ENCODE measurements around the gene FAXDC2.
"Not testable (repeated sequence)": the region's sequence is repeated elsewhere in the genome, so short reads cannot be mapped to it uniquely, and the experiment has no call there.

Gene FAXDC2

DNA sequence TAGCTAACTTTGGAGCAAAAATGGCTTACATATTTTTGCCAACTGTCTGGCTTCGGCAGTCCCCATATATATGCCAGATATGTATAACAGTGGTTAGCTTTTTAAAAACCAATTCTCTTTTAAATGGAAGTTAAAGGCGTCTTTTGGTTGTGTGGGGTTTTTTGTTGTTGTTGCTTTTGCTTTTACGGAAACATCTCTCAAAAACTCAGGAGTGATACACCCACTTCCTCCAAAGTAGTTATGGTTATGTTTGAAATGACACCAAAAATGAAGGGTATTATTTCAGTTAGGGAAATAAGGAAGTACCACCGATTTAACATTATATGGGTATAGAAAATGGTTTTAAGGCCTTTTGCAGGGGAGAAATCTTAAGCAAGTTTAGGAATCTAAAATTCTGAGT, 10.4 kb upstream of the FAXDC2 start:
- no peak for DNase-seq

DNA sequence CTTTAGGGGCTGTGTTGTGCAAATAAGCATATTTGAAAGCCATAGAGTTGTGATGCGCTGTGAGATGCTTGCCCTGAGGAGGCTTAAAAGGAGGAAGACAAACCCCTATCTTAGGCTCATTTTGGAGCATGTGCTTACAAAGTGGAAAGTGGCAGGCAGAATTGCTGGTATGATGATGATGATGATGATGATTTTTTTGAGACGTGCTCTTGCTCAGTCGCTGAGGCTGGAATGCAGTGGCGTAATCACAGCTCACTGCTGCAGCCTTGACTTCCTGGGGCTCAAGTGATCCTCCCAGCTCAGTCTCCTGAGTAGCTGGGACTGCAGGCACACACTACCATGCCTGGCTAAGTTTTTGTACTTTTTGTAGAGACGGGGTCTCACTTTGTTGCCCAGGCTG, 9.7 kb upstream of the FAXDC2 start:
- peak; percentile 75 for DNase-seq

DNA sequence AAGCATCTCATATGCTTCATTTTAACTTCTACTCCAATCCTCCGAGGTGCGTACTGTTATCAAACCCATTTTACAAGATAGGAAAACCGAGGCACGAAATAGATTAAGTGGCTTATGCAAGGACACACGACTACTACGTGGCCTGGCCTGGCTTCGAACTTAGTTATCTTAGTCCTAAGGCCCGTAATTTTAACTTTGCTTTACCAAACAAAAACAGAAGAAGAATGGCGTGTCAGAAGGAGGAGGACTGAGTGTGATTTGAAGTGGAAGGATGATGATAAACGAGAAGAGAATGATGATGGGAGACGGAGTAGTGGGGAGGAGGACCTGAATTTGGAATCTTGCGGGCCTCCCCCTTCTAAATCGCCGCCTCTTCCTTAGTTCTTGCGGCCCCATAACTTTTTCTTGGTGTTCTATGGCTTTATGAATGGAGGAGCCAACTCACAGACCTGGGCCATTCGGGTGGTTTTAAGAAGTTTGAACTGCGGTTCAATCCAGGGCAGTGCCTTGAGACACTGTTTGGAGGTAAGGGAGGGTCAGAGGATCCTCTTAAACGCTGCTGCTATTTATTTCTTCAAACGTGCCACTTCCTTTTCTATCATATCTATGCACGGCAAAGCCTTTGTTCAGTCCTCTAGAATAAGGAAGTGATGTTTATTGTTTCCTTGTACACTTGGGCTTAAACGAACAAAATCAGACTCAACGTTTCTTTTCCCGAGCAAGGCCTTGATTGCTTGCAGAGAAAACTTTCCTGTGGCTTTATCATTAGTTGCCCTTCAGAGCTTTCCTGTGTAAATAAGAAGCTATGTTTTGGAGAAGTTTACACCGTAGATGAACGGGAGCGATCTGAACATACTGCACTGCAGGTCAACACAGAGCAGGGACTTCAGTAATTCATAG, 8.8 kb upstream of the FAXDC2 start:
- no peak for DNase-seq

DNA sequence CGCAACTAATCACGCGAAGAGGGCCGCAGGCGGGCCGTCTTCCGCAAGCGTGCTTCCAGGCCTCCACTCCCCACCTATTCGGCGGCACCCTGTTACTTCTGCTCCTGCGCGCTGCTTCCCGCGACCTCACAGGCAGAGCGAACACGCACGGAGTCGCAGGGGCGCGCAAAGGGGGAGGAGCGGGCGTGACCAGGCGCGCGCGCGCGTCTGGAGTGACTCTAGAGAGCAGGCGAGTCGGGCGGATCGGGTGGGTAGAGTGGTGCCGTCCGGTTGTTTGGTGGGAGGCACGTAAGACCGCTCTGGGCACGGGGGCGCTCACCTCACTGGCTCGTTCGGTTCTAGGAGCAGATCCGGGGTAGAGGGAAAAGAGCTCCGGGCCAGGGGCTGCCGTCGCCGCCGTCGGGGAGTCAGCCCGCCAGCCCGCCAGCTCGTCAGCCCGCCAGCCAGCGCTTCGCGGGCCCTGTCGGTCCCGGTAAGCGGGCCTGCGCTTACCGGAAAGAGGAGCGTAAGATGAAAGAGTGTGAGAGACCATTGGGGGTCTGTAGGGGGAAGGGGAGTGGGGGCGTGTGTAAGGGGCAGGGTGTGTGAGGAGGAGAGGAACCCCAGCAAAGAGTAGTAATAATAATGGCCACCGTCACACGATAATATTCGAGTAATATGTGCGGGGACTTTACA, 8.0 kb upstream of the FAXDC2 start, which contains the start of gene CNOT8:
Gene CNOT8, plus strand, starts transcription at position 331 of the 675 bp plus-strand sequence. CDS start 4,652 bp downstream, outside the sequence.
- DNase-seq = peak; percentile 98

DNA sequence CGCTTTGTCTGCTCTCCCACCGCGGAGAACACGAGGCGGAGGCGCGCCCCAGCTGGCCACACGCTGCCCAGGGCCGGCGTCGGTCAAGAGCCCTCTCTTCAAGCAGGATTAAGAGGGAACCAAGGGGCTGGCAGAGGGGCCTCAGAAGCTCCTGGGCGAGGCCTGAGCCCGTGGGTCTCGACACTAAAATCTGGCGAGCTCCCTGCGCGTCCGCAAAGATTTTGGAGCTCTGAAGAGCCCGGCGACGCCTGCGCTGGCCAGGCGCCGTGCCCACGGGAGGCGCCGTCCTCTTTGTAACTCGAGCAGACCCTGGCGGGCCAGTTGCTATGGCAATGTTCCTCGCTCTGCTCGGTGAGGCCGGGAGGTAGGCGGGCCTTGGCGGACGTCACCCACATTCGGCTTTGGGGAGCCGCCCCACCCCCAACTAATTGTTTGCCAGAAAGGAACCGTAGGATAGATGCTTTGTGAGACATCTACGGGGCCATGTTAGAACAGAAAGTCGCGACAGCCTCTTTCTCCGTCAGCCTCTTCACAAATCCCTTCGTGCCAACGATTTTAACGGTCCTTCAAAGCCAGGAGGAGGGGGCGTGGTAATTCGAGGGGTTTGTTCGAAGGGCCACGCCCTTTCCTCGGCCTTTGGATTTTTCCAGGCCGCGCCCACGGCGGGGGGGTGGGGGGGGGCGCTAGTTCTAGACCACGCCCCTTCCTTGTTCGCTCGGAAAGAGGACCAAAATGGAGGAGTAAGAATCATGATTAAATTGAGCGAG, 7.3 kb upstream of the FAXDC2 start:
- DNase-seq = peak; percentile 98

DNA sequence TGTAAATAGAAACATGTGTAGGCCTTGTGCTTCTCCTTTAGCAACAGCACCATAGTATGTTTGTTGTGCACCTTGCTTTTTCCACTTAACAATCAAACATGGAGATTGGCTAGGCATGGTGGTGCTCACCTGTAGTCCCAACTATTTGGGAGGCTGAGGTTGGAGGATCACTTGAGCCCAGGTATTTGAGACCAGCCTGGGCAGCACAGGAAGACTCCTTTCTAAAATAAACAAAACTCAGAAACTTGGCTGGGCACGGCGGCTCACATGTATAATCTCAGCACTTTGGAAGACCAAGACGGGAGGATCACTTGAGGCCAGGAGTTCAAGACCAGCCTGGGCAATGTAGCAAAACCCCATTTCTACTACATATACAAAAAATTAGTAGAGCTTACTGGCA, 948 bp upstream of the FAXDC2 start:
- DNase-seq = no peak

DNA sequence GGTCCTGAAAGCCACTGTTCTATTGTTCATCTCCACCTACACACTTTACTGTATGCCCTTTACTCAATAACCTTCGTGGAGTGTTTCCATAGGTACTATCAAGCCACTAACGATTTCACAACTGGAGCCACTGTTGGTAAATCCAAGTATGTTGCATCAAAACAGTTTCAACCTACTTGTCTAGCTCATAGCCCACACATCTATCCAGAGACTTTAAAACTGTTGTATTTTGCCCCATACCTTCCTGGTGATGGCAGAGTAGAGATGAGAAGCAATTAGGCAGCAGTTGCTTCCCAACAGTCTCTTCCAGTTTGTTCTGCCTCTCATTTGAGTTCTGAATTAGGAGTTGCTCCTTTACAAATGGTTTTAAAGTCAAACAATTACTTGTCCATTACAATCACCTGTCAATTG, 607 bp downstream of the FAXDC2 start:
- no peak for DNase-seq

DNA sequence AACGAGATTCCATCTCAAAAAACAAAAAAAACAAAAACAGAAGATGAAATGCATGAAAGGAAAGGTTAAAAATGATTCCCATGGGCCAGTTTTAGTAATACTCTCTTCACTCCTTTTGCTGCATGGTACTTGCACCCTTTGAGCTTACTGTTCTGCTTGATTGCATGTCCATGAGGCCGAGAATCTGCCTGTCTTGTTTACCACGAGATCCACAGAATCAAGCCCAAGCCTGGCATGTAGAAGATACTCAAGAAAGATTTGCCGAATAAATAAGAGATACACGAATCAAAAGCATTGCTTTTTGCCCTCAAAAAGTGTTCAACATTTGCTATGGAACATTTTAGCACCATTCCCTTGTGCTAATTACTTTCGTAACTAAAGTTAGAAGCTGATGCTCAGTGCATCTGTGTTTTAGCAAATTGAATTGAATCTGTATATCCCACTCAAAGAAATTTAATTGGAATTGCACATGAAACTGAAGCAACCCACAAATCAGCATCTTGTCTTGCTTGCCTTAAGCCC, 1.1 kb downstream of the FAXDC2 start:
- no peak for DNase-seq

DNA sequence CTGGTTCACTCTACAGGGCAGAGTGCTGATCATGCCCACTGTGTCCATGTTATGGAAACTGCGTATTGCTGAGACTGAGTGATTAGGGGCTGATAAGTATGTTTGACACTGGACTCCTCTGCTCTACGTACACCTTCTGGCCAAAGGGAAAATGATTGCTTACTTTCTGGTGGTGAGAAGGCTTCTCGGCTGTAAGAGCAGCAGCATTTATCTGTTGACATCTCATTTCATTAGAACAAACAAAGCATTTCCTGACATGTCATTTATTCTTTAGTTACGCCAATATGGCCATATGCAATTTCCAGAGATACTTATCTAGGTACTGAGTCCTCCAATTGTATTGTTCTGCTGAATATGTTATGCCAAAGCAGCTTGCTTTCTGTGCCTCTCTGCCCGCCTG, 5.6 kb downstream of the FAXDC2 start:
- DNase-seq = no peak

DNA sequence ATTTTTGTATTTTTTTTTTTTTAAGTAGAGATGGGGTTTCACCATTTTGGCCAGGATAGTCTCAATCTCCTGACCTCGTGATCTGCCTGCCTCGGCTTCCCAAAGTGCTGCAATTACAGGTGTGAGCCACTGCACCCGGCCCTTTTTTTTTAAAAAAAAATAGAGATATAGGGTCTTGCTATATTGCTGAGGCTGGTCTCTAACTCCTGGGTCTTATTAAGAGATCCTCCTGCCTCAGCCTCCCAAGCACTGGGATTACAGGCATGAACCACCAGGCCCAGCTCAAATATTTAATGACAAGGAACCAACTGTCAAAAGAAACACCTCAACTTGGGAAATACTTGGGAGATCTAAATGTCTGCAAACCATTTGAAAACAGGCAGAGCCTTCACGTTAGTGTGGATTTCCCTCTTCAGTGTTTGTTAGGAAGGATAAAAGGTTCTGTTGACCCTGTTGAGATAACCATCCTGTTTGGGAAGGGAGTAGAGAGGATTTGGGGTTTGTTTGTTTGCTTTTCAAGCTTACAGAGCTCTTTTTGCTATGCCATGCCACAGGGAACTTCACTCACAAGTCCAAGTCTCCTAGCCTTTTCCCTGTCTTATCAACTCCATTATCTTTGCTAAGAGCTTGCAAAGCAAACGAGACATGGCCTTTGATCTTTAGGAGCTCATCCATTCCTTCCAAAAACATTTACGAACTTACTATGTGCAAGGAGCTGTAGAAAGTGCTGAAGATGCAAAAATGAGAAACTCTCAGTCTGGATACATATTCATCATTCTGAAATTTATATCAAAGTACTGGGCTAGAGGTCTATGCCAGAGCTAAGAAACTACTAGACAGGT, 7.5 kb downstream of the FAXDC2 start:
- DNase-seq = no peak

DNA sequence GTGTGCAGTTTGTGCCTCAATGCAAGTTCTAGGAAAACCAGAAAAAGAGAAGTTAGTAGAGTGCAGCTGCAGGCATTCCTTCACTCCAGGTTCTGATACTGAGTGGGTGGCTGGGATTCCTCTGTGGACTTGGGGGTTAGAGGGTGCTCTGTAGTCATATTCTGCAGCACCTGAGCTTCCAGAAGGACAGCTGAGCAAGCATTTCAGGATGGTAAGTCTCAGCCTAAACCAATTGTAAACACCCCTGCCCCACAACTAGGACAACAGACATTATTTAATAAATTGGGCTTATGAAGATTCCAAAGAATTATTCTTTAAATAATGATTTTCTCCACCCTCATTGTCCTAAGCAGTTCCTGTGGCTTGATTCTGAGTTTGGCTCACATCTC, 9.1 kb downstream of the FAXDC2 start:
- no peak for DNase-seq

DNA sequence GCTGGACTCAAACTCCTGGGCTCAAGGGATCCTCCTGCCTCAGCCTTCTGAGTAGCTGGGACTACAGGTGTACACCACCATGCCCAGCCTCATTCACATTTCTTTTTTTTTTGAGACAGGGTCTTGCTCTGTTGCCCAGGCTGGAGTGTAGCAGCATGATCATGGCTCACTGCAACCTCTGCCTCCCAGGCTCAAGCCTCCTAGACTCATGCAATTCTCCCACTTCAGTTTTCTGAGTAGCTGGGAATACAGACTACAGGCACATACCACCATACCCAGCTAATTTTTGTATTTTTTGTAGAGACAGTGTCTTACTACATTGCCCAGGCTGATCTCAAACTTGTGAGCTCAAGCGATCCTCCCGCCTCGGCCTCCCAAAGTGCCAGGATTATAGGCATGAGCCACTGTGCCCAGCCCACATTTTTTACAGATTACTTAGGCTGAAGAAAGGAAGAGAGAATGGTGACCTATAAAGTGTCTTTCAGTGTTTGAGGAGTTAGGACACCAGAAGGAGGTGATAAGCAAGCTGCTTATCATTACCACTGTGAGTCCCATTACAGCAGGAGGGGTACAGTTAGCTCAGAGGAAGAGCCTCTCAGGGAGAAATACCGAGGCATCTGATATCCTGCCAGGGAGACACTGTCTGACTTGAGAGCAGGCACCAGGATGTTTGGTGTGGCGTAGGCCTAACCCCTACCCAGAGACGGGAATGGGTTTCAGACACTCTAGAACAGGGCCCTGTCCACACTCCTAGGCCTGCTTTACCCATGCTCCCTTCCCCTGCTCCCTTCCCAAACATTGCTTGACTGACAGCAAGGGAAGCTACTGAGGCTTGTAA, 9.7 kb downstream of the FAXDC2 start:
- no peak for DNase-seq

DNA sequence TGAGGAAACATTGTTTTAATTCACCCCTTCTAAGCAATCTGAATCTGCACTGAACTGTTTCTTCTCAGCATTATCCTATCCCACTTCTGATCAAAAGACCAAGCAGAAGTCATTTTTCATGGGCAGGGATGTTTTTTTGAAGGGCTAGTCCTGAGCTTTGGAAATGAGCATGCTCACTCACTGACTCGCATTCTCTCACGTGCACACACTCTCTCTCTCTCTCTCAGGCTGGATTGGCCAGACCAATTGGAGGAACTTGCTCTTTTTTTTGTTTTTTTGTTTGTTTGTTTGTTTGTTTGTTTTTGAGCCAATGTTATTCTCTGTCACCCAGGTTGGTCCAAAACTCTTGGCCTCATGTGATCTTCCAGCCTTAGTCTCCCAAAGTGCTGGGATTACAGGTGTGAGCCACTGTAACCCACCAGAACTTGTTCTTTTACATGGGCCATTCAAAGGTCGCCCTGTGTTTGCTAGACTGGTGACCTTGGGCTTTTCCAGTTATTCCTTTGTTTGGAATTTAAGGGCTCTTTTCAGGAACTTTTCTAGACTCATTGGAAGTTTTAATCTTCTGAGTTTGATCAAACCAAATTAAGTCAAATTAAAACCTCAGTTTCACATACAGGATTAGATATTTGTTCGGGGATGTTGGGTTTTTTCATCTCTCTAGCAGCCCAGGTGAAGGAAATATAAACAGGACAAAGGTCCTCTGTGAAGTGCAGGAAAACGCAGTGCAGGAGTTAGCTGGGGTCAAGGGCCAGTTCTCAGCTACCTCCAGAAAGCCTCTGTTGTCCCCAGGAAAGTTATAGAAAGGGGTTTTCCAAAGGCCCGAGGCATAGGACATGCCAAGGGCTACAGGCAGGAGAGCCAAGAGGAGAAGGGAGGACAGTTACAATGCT, 13.1 kb downstream of the FAXDC2 start:
- DNase-seq = no peak

DNA sequence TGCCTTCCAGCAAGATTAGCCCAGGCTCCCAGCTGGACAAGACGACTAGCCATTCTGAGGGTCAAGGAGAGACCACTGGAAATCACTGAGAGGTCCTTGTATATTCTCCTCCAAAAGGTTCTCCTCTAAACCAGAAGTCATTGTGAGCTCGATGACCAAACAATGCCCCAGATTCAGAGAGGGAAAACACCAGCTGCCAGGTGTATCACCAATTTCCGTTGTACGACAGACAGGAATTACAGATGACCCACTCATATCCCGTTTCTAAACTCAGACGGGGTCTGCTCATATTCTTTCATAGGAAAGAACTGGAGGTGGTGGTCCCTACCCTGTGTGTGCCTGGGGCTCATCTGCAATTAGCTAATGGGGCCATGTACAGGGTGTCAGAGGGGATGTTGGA, 14.2 kb downstream of the FAXDC2 start:
- DNase-seq = no peak

DNA sequence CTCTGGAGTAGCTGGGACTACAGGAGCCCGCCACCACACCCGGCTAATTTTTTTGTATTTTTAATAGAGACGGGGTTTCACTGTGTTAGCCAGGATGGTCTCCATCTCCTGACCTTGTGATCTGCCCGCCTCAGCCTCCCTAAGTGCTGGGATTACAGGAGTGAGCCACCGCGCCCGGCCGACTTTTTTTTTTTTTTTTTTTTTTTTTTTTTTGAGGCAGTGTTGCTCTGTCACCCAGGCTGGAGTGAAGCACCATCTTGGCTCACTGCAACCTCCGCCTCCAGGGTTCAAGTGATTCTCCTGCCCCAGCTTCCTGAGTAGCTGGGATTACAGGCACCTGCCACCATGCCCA, 14.7 kb downstream of the FAXDC2 start:
- not testable (repeated sequence) for DNase-seq

DNA sequence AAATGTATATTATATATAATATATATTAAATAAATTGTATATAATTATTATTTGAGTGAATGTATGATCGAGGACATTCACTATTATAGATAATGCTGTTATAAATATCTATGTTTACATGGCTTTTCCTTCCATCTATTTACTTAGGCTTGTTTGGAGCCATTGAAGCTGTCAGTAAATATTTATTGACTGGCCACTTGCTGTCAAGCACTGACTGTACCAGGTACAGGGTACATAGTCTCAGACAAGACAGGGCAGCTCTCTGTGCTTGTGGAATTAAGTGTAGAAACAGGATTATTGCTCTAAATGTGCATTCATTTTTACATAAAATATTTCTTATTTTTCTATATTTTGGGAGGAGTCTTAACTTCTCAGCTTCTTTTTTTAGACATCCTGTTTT, 16.4 kb downstream of the FAXDC2 start:
- DNase-seq = no peak

DNA sequence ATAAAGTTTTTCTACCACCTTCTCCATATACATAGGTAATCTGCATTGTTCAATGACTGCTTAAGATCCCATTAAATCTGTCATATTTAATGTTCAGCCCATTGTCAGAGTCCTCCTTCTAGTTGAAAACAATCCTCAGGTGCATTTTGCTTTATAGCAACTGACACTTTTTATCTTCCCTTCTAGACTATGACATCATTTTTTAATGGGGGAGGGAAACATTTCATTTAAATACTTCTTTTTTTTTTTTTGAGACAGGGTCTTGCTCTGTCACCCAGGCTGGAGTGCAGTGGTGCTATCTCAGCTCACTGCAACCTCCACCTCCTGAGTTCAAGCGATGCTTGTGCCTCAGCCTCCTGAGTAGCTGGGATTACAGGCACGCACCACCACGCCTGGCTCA, 17.6 kb downstream of the FAXDC2 start:
- DNase-seq = not testable (repeated sequence)

DNA sequence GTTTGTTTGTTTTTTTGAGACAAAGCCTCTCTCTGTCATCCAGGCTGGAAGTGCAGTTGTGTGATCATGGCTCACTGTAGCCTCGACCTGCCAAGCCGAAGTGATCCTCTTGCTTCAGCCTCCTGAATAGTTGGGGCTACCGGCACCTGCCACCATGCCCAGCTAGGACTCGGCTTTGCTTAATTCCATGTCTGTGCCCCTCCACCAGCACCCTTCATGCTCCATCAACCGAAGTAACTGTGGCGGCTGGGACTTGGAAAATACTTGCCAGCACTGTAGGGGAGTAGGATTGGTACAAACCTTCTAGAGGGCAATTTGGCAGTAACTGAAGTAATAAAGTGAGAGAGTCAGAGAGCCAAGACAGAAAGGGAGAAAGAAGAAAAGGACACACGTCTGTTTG, 19.0 kb downstream of the FAXDC2 start:
- DNase-seq = no peak

DNA sequence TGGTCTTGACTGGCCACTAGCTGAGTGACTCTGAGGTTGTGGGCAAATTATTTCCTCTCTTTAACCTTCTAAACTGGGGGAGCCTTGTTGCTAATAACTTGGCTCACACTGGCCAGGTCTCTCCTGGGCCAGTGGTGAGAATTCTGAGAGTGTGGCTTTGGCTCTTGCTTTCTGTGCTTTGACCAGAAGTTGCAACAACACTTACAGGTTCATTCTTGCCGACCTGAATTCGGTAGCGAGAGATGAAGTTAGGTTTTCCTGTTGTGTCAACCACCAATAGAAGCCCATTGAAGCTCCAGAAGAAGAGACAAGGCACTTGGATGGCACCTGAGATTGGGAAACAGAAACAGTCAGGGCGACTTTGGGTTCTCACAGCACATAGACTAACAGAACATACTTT, 19.8 kb downstream of the FAXDC2 start:
- no peak for DNase-seq

DNA sequence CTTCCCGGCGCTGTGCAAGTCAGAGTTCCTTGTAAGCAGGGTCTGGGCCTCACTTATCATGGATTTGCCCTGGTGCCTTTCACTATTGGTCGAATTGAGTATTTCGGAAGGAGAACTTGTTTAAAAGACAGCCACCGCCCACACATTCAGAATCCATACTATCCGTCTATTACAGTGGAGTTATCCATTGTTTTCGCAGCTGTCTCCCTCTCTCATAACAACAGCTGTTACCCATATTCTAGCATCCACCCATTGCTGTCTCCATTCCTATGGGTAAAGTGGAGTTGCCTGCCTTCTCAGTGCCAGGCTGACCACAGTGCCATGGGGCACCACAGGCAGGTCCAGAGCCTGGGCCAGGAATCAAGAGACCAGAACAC, 20.2 kb downstream of the FAXDC2 start:
- DNase-seq = no peak

All from fibroblast of skin of right biceps (primary cell).